SK-N-SH (cell line): Measurements from ENCODE around the gene ZGPAT. TPM values are rescaled to one million over a fixed set of nuclear protein-coding genes. Genes with fewer than 3 reads are reported as not detected.
A peak's percentile ranks its signal among the peaks of the same experiment; 100 is the strongest.

Experiments used
- CTCF ChIA-PET: fragments of 300-600, 350-600 bp; formaldehyde crosslinking; extraction: SDS; loops from one replicate; lab custom pipeline; 2021; lab: Yijun Ruan, JAX
- POLR2A ChIA-PET: fragments of 350-600 bp; sonication (Branson Sonifier 250); formaldehyde crosslinking; extraction: SDS; loops from one replicate; lab custom pipeline; 2020; ENCODE audit warnings: antibody characterized with exemption, inconsistent platforms; lab: Yijun Ruan, JAX
- DNase-seq: peaks from one replicate; pipeline ENCODE4 v3.0.0; 2012
- H2AFZ ChIP-seq: fragments of 200-600 bp; sonication (generic); 2 replicates; pipeline ENCODE4 v1.8.1; 2016; ENCODE audit warnings: antibody characterized with exemption, mild to moderate bottlenecking, low read depth
- H3F3A ChIP-seq: fragments of 200-600 bp; sonication (generic); replicated peaks from 2 replicates; pipeline ENCODE3; 2016; ENCODE audit warnings: antibody characterized with exemption, mild to moderate bottlenecking; ENCODE audit not compliant: insufficient read depth
- H3K27ac ChIP-seq, 2 experiments: fragments of 200-500 bp in 1 of 2; fragments of 200-600 bp in 1 of 2; sonication (Bioruptor generic) in 1 of 2; sonication (generic), shearing (Covaris generic) in 1 of 2; 2 replicates each; pipeline versions ENCODE4 v1.5.1 to v1.6.1; 2014 to 2016; ENCODE audit warnings: low read depth in 2 of 2, inconsistent platforms in 1 of 2, low read length in 1 of 2, mild to moderate bottlenecking in 1 of 2, mixed read lengths in 1 of 2
- H3K27me3 ChIP-seq: fragments of 200-600 bp; sonication (generic), shearing (Covaris generic); 2 replicates; pipeline ENCODE4 v1.6.1; 2016; ENCODE audit warnings: mixed run types; ENCODE audit not compliant: insufficient read depth
- H3K36me3 ChIP-seq, 2 experiments: fragments of 200-500 bp in 1 of 2; fragments of 200-600 bp in 1 of 2; sonication (Bioruptor generic) in 1 of 2; sonication (generic) in 1 of 2; replicated peaks in 1 of 2; 2 replicates each; pipeline versions ENCODE3 to v1.5.1; 2014 to 2016; ENCODE audit warnings: low read length in 1 of 2, mild to moderate bottlenecking in 1 of 2; ENCODE audit not compliant: insufficient read depth in 2 of 2, control insufficient read depth in 1 of 2
- H3K4me1 ChIP-seq, 2 experiments: fragments of 200-500 bp in 1 of 2; fragments of 200-600 bp in 1 of 2; sonication (Bioruptor generic) in 1 of 2; sonication (generic), shearing (Covaris generic) in 1 of 2; 2 replicates each; pipeline versions ENCODE4 v1.5.1 to v1.6.1; 2014 to 2016; ENCODE audit warnings: low read depth in 1 of 2, low read length in 1 of 2, mixed run types in 1 of 2; ENCODE audit not compliant: insufficient read depth in 2 of 2, control insufficient read depth in 1 of 2
- H3K4me2 ChIP-seq: fragments of 200-600 bp; sonication (generic), shearing (Covaris generic); 2 replicates; pipeline ENCODE4 v1.6.1; 2017; ENCODE audit warnings: mixed run types
- H3K4me3 ChIP-seq, 2 experiments: fragments of 200-500 bp in 1 of 2; fragments of 200-600 bp in 1 of 2; sonication (Bioruptor generic) in 1 of 2; sonication (generic), shearing (Covaris generic) in 1 of 2; 2 replicates each; pipeline versions ENCODE4 v1.5.1 to v1.8.1; 2014 to 2016; ENCODE audit warnings: low read depth in 2 of 2, inconsistent platforms in 1 of 2, low read length in 1 of 2, mild to moderate bottlenecking in 1 of 2, mixed read lengths in 1 of 2, moderate library complexity in 1 of 2
- H3K79me2 ChIP-seq: fragments of 200-600 bp; sonication (generic); 2 replicates; pipeline ENCODE4 v1.8.1; 2017; ENCODE audit warnings: mild to moderate bottlenecking; ENCODE audit not compliant: insufficient read depth
- H3K9ac ChIP-seq: fragments of 200-600 bp; sonication (generic); 2 replicates; pipeline ENCODE4 v1.6.1; 2017; ENCODE audit warnings: mixed run types
- H3K9me2 ChIP-seq: fragments of 200-600 bp; sonication (generic); 2 replicates; pipeline ENCODE4 v1.6.1; 2017; ENCODE audit warnings: mixed run types
- H3K9me3 ChIP-seq: fragments of 200-600 bp; sonication (generic); 2 replicates; pipeline ENCODE4 v1.6.1; 2017; ENCODE audit warnings: mixed run types, mild to moderate bottlenecking, moderate library complexity
- H4K20me1 ChIP-seq: fragments of 200-600 bp; sonication (generic); 2 replicates; pipeline ENCODE4 v1.6.1; 2017; ENCODE audit warnings: mild to moderate bottlenecking, mixed run types; ENCODE audit not compliant: insufficient read depth
- IRF3 ChIP-seq: fragments of 150-350 bp; IDR thresholded peaks from 2 replicates; pipeline ENCODE4 v1.6.1; 2016; ENCODE audit warnings: mild to moderate bottlenecking, low read depth, low read length
- SIN3A ChIP-seq: IDR thresholded peaks from 2 replicates; pipeline ENCODE4 v1.6.1; 2012; ENCODE audit warnings: low read depth, mild to moderate bottlenecking, low read length, moderate library complexity, borderline replicate concordance
- TAF1 ChIP-seq: IDR thresholded peaks from 2 replicates; pipeline ENCODE4 v1.6.1; 2012; ENCODE audit warnings: low read depth, mild to moderate bottlenecking, low read length, moderate library complexity, borderline replicate concordance
- USF2 ChIP-seq: fragments of 150-350 bp; IDR thresholded peaks from 2 replicates; pipeline ENCODE4 v1.6.1; 2017; ENCODE audit warnings: antibody characterized with exemption, low read length, low read depth, borderline replicate concordance
- WGBS: methylation state at CpG from one replicate; pipeline ENCODE4 v1.1.6; 2017; ENCODE audit warnings: low lambda C conversion rate; 5-methylcytosine and 5-hydroxymethylcytosine counted together
- polyA plus RNA-seq, 3 experiments: library from polyadenylated mRNA; depleted of rRNA; stranded (reverse); fragments of >200 nt; gene quantifications; 2 replicates each; pipeline ENCODE4 v1.2.3, GENCODE V29; 2012

ZGPAT gene
- polyA plus RNA-seq, 1 of the 3 experiments (the other 2 are of a cell fraction), result 33.7 TPM

- no peak for DNase-seq
- Histone ChIP-seq H3K4me1 (peaks cover 4 to 19% of the 10 kb centered on the region in 2 experiments; a peak in 2 of 4 replicates), H2AFZ (no peak overlapping the region), H3K79me2 (no peaks in the 10 kb centered on the region), H3K9me2 (no peaks in the 10 kb centered on the region), H3K27ac (no peak overlapping the region), H3K9ac (no peak overlapping the region), H4K20me1 (no peaks in the 10 kb centered on the region), H3K27me3 (no peaks in the 10 kb centered on the region), H3K4me2 (no peak overlapping the region), H3K9me3 (no peaks in the 10 kb centered on the region), H3F3A (no peaks in the 10 kb centered on the region), H3K36me3 (peaks cover 0 to 9% of the 10 kb centered on the region in 2 experiments), H3K4me3 (no peak overlapping the region)
- TF ChIP-seq USF2 (no peak), TAF1 (no peak)
- WGBS, result 20% methylated on average over 1 of the region's 10 CpGs
- CTCF ChIA-PET, result no interaction called here
- POLR2A ChIA-PET, result no interaction called here
These were observed 14.6 kb upstream of the ZGPAT start for GRCh38 chr20:63693083-63693732.

GRCh38 chr20:63693733-63694583 lies 13.9 kb upstream of the ZGPAT start:
- Histone ChIP-seq H3K36me3 (peaks cover 0 to 9% of the 10 kb centered on the region in 2 experiments), H3K27ac (no peak overlapping the region; a peak in 1 of 4 replicates), H3K27me3 (no peaks in the 10 kb centered on the region), H3K79me2 (no peaks in the 10 kb centered on the region), H4K20me1 (no peaks in the 10 kb centered on the region), H2AFZ (no peak overlapping the region), H3K9me2 (no peaks in the 10 kb centered on the region), H3K4me2 (no peak overlapping the region), H3K4me3 (no peak overlapping the region), H3K9ac (no peak overlapping the region), H3K9me3 (no peaks in the 10 kb centered on the region), H3F3A (no peaks in the 10 kb centered on the region), H3K4me1 (peaks cover 12 to 19% of the 10 kb centered on the region in 2 experiments; a peak in 3 of 4 replicates)
- no peak for TF ChIP-seq IRF3
- peak; percentile 27; the same call in 1 of the 2 replicates for TF ChIP-seq SIN3A
- peak; percentile 30 for DNase-seq
- POLR2A ChIA-PET, result no interaction called here
- WGBS, result 96% methylated on average over 8 of the region's 21 CpGs
- CTCF ChIA-PET, result interaction anchor here (0.7 to 1.1 kb wide), 2 partner anchors 13 to 82 kb away, joined by 3 read pairs; no protein-coding TSS in a partner anchor
